WTC11 (cell line): Measurements from ENCODE around the gene CYSRT1. TPM values are rescaled to one million over a fixed set of nuclear protein-coding genes. Genes with fewer than 3 reads are reported as not detected.

ENCODE experiments used
- ATAC-seq: fragments of 200-7000 bp; cut with Tn5 transposase; 2 replicates; pipeline ENCODE4 v1.10.0; 2021; ENCODE audit warnings: mild to moderate bottlenecking, moderate library complexity
- CTCF ChIA-PET: fragments of 300-600 bp; sonication (Branson Sonifier 250); formaldehyde crosslinking; loops from one replicate; lab custom pipeline; 2021; ENCODE audit warnings: antibody characterized with exemption; lab: Charles Lee
- POLR2A ChIA-PET: fragments of 350-600 bp; sonication (Branson Sonifier 250); formaldehyde crosslinking; loops from one replicate; lab custom pipeline; 2021; ENCODE audit warnings: antibody characterized with exemption; lab: Charles Lee
- DNase-seq: peaks from one replicate; pipeline ENCODE4 v3.0.0; 2021; ENCODE audit warnings: low spot score
- H3K27ac Mint-ChIP-seq: 2 replicates; pipeline ENCODE4 v1.8.0; 2021; ENCODE audit warnings: mixed read lengths
- H3K27me3 Mint-ChIP-seq: 2 replicates; pipeline ENCODE4 v1.8.0; 2021; ENCODE audit warnings: low read depth, mild to moderate bottlenecking, moderate library complexity, mixed read lengths
- H3K36me3 Mint-ChIP-seq: 2 replicates; pipeline ENCODE4 v1.8.0; 2021; ENCODE audit warnings: mixed read lengths
- H3K4me1 Mint-ChIP-seq: 2 replicates; pipeline ENCODE4 v1.8.0; 2022; ENCODE audit warnings: mixed read lengths
- H3K4me3 Mint-ChIP-seq: 2 replicates; pipeline ENCODE4 v1.8.0; 2021; ENCODE audit warnings: mild to moderate bottlenecking, moderate library complexity, mixed read lengths
- H3K9me3 Mint-ChIP-seq: 2 replicates; pipeline ENCODE4 v1.8.0; 2021; ENCODE audit warnings: mixed read lengths
- ATF1 ChIP-seq: sonication (generic); formaldehyde crosslinking; IDR thresholded peaks from 2 replicates; pipeline ENCODE4 v1.8.1; 2023; ENCODE audit warnings: mild to moderate bottlenecking, moderate library complexity, missing genetic modification reagents
- ATF2 ChIP-seq: sonication (generic); formaldehyde crosslinking; IDR thresholded peaks from 2 replicates; pipeline ENCODE4 v1.8.1; 2022; ENCODE audit warnings: low read depth, missing genetic modification reagents, borderline replicate concordance
- CREB1 ChIP-seq: sonication (generic); formaldehyde crosslinking; IDR thresholded peaks from 2 replicates; pipeline ENCODE4 v1.8.0; 2023; ENCODE audit warnings: mild to moderate bottlenecking, missing genetic modification reagents
- FOXK1 ChIP-seq: sonication (generic); formaldehyde crosslinking; IDR thresholded peaks from 2 replicates; pipeline ENCODE4 v1.8.0; 2022; ENCODE audit warnings: mild to moderate bottlenecking, moderate library complexity, missing genetic modification reagents
- FOXP1 ChIP-seq: sonication (generic); formaldehyde crosslinking; IDR thresholded peaks from 2 replicates; pipeline ENCODE4 v1.8.0; 2022; ENCODE audit warnings: missing genetic modification reagents, mild to moderate bottlenecking, moderate library complexity, borderline replicate concordance
- GTF2I ChIP-seq: fragments of 250-450 bp; sonication (Bioruptor Pico); conservative IDR thresholded peaks from 2 replicates; pipeline ENCODE4 v1.4.0; 2021; ENCODE audit warnings: mild to moderate bottlenecking
- HMGA2 ChIP-seq: fragments of 250-450 bp; sonication (Bioruptor Pico); IDR thresholded peaks from 2 replicates; pipeline ENCODE4 v1.4.0; 2021; ENCODE audit warnings: mild to moderate bottlenecking, moderate library complexity
- IRF1 ChIP-seq: sonication (generic); formaldehyde crosslinking; IDR thresholded peaks from 2 replicates; pipeline ENCODE4 v1.8.0; 2023; ENCODE audit warnings: missing genetic modification reagents
- JUN ChIP-seq: sonication (generic); formaldehyde crosslinking; IDR thresholded peaks from 2 replicates; pipeline ENCODE4 v1.8.0; 2023; ENCODE audit warnings: mild to moderate bottlenecking, missing genetic modification reagents
- KAT7 ChIP-seq: sonication (generic); formaldehyde crosslinking; IDR thresholded peaks from 2 replicates; pipeline ENCODE4 v1.8.1; 2023; ENCODE audit warnings: missing genetic modification reagents, mild to moderate bottlenecking, borderline replicate concordance
- NR1H2 ChIP-seq: sonication (generic); formaldehyde crosslinking; IDR thresholded peaks from 2 replicates; pipeline ENCODE4 v1.9.0; 2021; ENCODE audit warnings: mild to moderate bottlenecking, moderate library complexity, missing genetic modification reagents
- PRRX2 ChIP-seq: fragments of 250-450 bp; sonication (Bioruptor Pico); IDR thresholded peaks from 2 replicates; pipeline ENCODE4 v1.8.0; 2021; ENCODE audit warnings: mild to moderate bottlenecking
- ZNF138 ChIP-seq: sonication (generic); formaldehyde crosslinking; conservative IDR thresholded peaks from 2 replicates; pipeline ENCODE4 v1.8.1; 2022; ENCODE audit warnings: mild to moderate bottlenecking, moderate library complexity, missing genetic modification reagents
- ZNF317 ChIP-seq: sonication (generic); formaldehyde crosslinking; IDR thresholded peaks from 2 replicates; pipeline ENCODE4 v1.8.1; 2023; ENCODE audit warnings: low read depth, mild to moderate bottlenecking, moderate library complexity, missing genetic modification reagents, borderline replicate concordance
- ZNF396 ChIP-seq: fragments of 250-450 bp; sonication (Bioruptor Pico); IDR thresholded peaks from 2 replicates; pipeline ENCODE4 v1.8.0; 2021; ENCODE audit warnings: mild to moderate bottlenecking, moderate library complexity, borderline replicate concordance
- ZNF423 ChIP-seq: fragments of 250-450 bp; sonication (Bioruptor Pico); IDR thresholded peaks from 2 replicates; pipeline ENCODE4 v2.1.2; 2022; ENCODE audit warnings: mild to moderate bottlenecking, moderate library complexity
- total RNA-seq: library from RNA; stranded (reverse); gene quantifications from 3 replicates; pipeline ENCODE4 v1.2.3, GENCODE V29; 2021
- TF ChIP-seq, protein P1 (sequence below): sonication (generic); formaldehyde crosslinking; IDR thresholded peaks from 2 replicates; pipeline ENCODE4 v1.8.1; 2023; ENCODE audit warnings: mild to moderate bottlenecking, missing genetic modification reagents, moderate library complexity
- TF ChIP-seq, protein P2 (sequence below): sonication (generic); formaldehyde crosslinking; IDR thresholded peaks from 2 replicates; pipeline ENCODE4 v1.8.1; 2022; ENCODE audit warnings: missing genetic modification reagents, borderline replicate concordance

CYSRT1 gene
- total RNA-seq, 1 experiment from 2014 or later, result 3.5 TPM

GRCh38 chr9:137234055-137234697 is 9.2 kb downstream of the CYSRT1 start:
- Mint-ChIP-seq H3K27ac (no peak overlapping the region), H3K36me3 (no peaks in the 10 kb centered on the region), H3K4me1 (peaks cover 18% of the 10 kb centered on the region), H3K4me3 (no peak overlapping the region), H3K27me3 (no peaks in the 10 kb centered on the region), H3K9me3 (no peaks in the 10 kb centered on the region)
- TF ChIP-seq FOXP1 (0 out of 2 replicates have a peak, but pooled peaks have one; percentile 20), ATF2 (no peak)
- POLR2A ChIA-PET, result no interaction called here
- no peak for ATAC-seq
- CTCF ChIA-PET, result interaction anchor here (0.5 to 4.6 kb wide), 11 partner anchors 10 to 205 kb away, joined by 3 to 143 read pairs (median 3); partner anchors contain the start of genes CYSRT1, NPDC1, RNF208 and RNF224
- DNase-seq, result no peak

DNA sequence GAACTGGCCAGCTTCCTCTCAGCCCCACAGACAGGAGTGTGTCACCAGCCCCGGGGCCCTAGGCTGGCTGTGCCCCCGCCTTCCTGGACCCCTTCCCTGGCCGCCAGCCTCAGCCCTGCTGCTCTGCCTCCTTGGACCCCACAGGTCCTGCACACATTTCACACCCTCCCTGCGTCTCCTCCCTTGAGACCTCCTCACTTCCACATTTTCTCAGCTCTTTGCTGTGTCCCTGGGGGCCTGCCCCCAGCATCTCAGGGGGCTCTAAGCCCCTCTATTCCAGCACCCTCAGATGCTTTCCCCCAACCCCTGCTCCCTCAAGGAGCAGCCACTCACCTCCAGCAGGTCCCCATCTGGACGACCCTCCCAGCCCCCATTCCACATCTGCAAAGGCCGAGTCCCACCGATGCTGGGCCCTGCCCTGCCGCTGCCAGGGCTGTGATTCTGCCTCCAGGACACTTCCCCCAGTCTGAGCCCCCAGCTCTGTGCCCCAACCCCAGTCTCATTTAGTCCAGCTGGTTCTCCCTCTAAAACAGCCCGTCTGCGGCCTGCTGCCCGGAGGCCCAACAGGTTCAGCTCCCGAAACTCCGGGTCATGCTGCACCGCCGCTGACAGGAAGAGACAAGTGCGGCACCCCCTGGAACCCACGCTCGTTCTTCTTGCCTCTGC is 9.9 kb downstream of the CYSRT1 start:
- Mint-ChIP-seq H3K4me1 (peaks cover 18% of the 10 kb centered on the region), H3K36me3 (no peaks in the 10 kb centered on the region), H3K4me3 (no peak overlapping the region), H3K27me3 (no peaks in the 10 kb centered on the region), H3K27ac (no peak overlapping the region; the same call in 1 of the 2 replicates), H3K9me3 (no peaks in the 10 kb centered on the region)
- no peak for DNase-seq
- ChIA-PET CTCF (interaction anchor here (0.6 to 4.6 kb wide), 12 partner anchors 9 to 206 kb away, joined by 3 to 143 read pairs (median 9); partner anchors contain the start of genes CYSRT1, NELFB, RNF208 and RNF224), POLR2A (interaction anchor here (0.7 kb wide), 1 partner anchor 33 kb away, joined by 3 read pairs; no protein-coding TSS in a partner anchor)
- TF ChIP-seq GTF2I (CRISPR knock-in tag) (no peak), FOXK1 (CRISPR knock-in tag) (no peak), ZNF317 (no peak), NR1H2 (no peak), ZNF396 (CRISPR knock-in tag) (no peak), PRRX2 (CRISPR knock-in tag) (no peak), JUN (CRISPR knock-in tag) (no peak), ATF1 (no peak), IRF1 (CRISPR knock-in tag) (no peak), CREB1 (CRISPR knock-in tag) (no peak)
- TF ChIP-seq, protein P1, sequence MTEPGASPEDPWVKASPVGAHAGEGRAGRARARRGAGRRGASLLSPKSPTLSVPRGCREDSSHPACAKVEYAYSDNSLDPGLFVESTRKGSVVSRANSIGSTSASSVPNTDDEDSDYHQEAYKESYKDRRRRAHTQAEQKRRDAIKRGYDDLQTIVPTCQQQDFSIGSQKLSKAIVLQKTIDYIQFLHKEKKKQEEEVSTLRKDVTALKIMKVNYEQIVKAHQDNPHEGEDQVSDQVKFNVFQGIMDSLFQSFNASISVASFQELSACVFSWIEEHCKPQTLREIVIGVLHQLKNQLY, result no peak
- TF ChIP-seq, protein P2, sequence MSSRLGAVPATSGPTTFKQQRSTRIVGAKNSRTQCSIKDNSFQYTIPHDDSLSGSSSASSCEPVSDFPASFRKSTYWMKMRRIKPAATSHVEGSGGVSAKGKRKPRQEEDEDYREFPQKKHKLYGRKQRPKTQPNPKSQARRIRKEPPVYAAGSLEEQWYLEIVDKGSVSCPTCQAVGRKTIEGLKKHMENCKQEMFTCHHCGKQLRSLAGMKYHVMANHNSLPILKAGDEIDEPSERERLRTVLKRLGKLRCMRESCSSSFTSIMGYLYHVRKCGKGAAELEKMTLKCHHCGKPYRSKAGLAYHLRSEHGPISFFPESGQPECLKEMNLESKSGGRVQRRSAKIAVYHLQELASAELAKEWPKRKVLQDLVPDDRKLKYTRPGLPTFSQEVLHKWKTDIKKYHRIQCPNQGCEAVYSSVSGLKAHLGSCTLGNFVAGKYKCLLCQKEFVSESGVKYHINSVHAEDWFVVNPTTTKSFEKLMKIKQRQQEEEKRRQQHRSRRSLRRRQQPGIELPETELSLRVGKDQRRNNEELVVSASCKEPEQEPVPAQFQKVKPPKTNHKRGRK (CRISPR knock-in tag), result no peak
- no peak for ATAC-seq

DNA sequence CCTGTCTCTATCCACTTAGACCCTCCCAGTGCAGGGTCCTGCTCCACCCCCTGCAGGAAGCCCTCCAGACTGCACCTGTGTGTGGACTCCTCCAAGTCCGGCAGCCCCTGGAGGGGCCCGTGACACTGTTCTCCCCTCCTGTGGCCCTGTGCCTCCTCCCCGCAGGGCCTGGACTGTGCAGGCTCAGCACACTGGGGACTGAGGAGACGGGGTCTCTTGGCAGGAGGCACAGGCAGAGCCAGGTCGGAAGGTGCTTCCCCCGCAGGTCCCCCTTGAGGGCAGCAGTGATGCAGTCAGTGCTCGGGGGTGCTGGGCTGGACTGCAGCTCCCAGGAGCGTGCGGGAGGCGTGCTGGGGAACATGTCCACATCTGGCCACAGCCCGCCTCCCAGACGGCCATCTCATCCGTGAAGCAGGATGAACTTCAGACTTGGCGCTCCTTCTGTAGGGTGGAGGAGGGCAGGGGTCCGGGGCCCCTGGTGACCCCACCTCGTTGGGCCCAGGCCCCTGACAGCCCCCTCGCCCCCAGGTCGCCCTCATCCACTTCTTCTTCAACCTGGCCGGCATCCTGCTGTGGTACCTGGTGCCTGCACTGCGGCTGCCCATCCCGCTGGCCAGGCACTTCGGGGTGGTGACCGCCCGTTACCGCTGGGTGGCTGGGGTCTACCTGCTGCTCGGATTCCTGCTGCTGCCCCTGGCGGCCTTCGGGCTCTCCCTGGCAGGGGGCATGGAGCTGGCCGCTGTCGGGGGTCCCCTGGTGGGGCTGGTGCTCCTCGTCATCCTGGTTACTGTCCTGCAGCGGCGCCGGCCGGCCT is 10.7 kb downstream of the CYSRT1 start:
- POLR2A ChIA-PET, result interaction anchor here (0.5 to 0.7 kb wide), 3 partner anchors 21 to 121 kb away, joined by 3 to 4 read pairs (median 3); partner anchors contain the start of gene DPP7

More for the DNA sequence above, 10.7 kb downstream of the CYSRT1 start:
- H3K36me3 Mint-ChIP-seq, result no peaks in the 10 kb centered on the region
- no peak overlapping the region; the same call in 1 of the 2 replicates for H3K27ac Mint-ChIP-seq
- H3K27me3 Mint-ChIP-seq, result no peaks in the 10 kb centered on the region
- peaks cover 18% of the 10 kb centered on the region for H3K4me1 Mint-ChIP-seq
- TF ChIP-seq ZNF423, result 0 out of 2 replicates have a peak, but pooled peaks have one; percentile 8
- no peak for TF ChIP-seq ZNF138 (CRISPR knock-in tag)
- TF ChIP-seq HMGA2 (CRISPR knock-in tag), result no peak
- TF ChIP-seq KAT7 (CRISPR knock-in tag), result peak; percentile 84; the same call in 1 of the 2 replicates
- TF ChIP-seq, all 79 proteins: peak for 2
- Mint-ChIP-seq H3K9me3 (no peaks in the 10 kb centered on the region), H3K4me3 (no peak overlapping the region)
- ATAC-seq (peak; percentile 27), DNase-seq (peak; percentile 55)
- CTCF ChIA-PET, result interaction anchor here (0.6 to 4.6 kb wide), 56 partner anchors 9 to 631 kb away, joined by 3 to 143 read pairs (median 8); partner anchors contain the start of genes CYSRT1, EXD3, GRIN1 and LRRC26
